Measurements from ENCODE around the gene MEPCE.
A peak's percentile ranks its signal among the peaks of the same experiment; 100 is the strongest.

The MEPCE gene

GRCh38 chr7:100387695-100388094 is 41.9 kb upstream of the MEPCE start:
- H3K4me3 ChIP-seq (ENCODE audit: low read depth, low read length): no peak overlapping the region
- TF ChIP-seq CTCF (IDR thresholded peaks at IDR 0.05; ENCODE audit: low read depth, low read length): no peak
- no peaks in the 10 kb centered on the region for H3K36me3 ChIP-seq
- DNase-seq: no peak
- no peak overlapping the region for H3K27ac ChIP-seq
- no peaks in the 10 kb centered on the region for H3K9me3 ChIP-seq (ENCODE audit: severe bottlenecking)
- H3K27me3 ChIP-seq (ENCODE audit: insufficient read depth, low read depth, severe bottlenecking): no peaks in the 10 kb centered on the region

GRCh38 chr7:100389437-100390088 is 40.1 kb upstream of the MEPCE start:
- no peaks in the 10 kb centered on the region for H3K9me3 ChIP-seq (ENCODE audit: severe bottlenecking)
- no peak overlapping the region for H3K27ac ChIP-seq
- no peak for DNase-seq
- no peaks in the 10 kb centered on the region for H3K36me3 ChIP-seq
- no peaks in the 10 kb centered on the region for H3K27me3 ChIP-seq (ENCODE audit: insufficient read depth, low read depth, severe bottlenecking)
- no peak overlapping the region for H3K4me3 ChIP-seq (ENCODE audit: low read depth, low read length)
- no peak for TF ChIP-seq CTCF (IDR thresholded peaks at IDR 0.05; ENCODE audit: low read depth, low read length)

GRCh38 chr7:100390286-100391009 is 39.2 kb upstream of the MEPCE start:
- DNase-seq: peak; percentile 21
- no peaks in the 10 kb centered on the region for H3K9me3 ChIP-seq (ENCODE audit: severe bottlenecking)
- H3K27ac ChIP-seq: no peak overlapping the region
- H3K4me3 ChIP-seq (ENCODE audit: low read depth, low read length): no peak overlapping the region
- no peaks in the 10 kb centered on the region for H3K27me3 ChIP-seq (ENCODE audit: insufficient read depth, low read depth, severe bottlenecking)
- TF ChIP-seq CTCF (IDR thresholded peaks at IDR 0.05; ENCODE audit: low read depth, low read length): no peak
- H3K36me3 ChIP-seq: no peaks in the 10 kb centered on the region

GRCh38 chr7:100393233-100393905 is 36.3 kb upstream of the MEPCE start:
- Histone ChIP-seq H3K4me3 (ENCODE audit: low read depth, low read length) (no peak overlapping the region), H3K36me3 (no peaks in the 10 kb centered on the region), H3K9me3 (ENCODE audit: severe bottlenecking) (no peaks in the 10 kb centered on the region), H3K27me3 (ENCODE audit: insufficient read depth, low read depth, severe bottlenecking) (no peaks in the 10 kb centered on the region), H3K27ac (no peak overlapping the region)
- TF ChIP-seq CTCF (IDR thresholded peaks at IDR 0.05; ENCODE audit: low read depth, low read length): no peak
- no peak for DNase-seq

- DNase-seq: peak; percentile 51
- no peak for TF ChIP-seq CTCF (IDR thresholded peaks at IDR 0.05; ENCODE audit: low read depth, low read length)
- H3K27me3 ChIP-seq (ENCODE audit: insufficient read depth, low read depth, severe bottlenecking): no peaks in the 10 kb centered on the region
- no peak overlapping the region for H3K4me3 ChIP-seq (ENCODE audit: low read depth, low read length)
- no peak overlapping the region for H3K27ac ChIP-seq
- H3K9me3 ChIP-seq (ENCODE audit: severe bottlenecking): no peaks in the 10 kb centered on the region
- H3K36me3 ChIP-seq: no peaks in the 10 kb centered on the region
Observed at GRCh38 chr7:100394077-100394476, 35.6 kb upstream of the MEPCE start.

All from WERI-Rb-1 (cell line).